GM15510 (cell line): ENCODE measurements around the gene CCDC149.

ENCODE experiments used
- POLR2A ChIP-seq: IDR thresholded peaks from 3 replicates; pipeline ENCODE4 v1.6.1; 2011; ENCODE audit warnings: borderline replicate concordance; ENCODE audit not compliant: insufficient read length; ENCODE audit errors: extremely low read depth

The CCDC149 gene

GRCh38 chr4:24809815-24810405 lies 102.9 kb downstream of the CCDC149 start:
- TF ChIP-seq POLR2A, result no peak

DNA sequence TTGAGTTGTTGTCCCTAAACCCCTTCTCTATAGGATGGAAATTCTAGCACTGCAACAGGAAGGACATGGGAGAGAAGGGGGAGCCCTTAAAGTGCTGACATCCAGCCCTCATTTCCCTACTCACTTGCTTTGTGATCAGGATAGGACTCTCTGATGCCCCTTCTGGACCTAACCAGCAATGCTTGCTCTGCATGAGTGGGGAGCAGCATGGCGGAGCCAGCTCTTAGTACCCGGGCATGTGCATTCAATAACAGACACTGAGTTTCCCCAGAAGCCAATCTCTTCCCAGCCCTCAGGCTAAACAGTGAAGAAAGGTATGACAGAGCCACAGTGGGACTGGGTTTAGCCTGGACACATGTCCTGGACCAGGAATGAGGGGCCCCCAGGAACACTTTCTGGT lies 103.5 kb downstream of the CCDC149 start:
- no peak for TF ChIP-seq POLR2A

DNA sequence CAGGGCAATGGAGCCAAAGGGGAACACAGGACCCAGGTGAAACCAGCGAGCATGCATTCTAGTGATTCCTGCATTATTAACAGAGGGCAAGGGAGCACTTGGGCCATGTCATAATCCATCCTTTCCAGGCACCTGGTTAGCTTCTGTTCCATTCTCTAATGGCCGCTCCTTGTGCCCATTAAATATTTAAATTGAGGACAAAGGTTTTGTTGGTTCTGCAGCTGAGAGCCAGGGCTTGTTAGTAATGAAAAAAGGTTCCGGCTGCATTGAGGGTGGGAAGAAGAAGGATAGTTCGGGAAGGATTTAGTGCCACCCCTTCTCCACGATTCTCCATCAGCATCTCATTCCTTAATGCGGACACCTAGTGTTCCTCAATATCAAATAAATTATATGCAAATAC lies 103.9 kb downstream of the CCDC149 start:
- TF ChIP-seq POLR2A, result no peak

- TF ChIP-seq POLR2A, result no peak
Observed at GRCh38 chr4:24808261-24808660, 104.6 kb downstream of the CCDC149 start.

DNA sequence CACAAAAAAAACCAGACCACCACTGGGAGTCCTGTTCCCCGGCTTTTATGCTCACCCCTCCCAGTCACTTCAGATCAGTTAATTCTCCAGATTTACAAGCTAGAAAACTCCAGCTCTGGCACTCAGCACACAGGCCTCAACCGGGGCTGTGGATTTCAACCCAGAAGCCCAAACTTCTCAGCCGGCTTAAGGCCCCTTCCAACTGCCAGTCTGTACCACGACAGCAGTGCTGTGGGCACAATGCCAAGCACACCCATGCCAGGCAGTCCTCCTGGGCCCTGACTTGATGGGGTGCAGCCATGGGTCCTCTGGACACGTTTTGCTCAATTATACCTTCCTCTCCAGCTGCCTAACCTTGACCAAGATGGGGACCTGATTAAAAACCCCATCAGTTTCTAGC lies 105.2 kb downstream of the CCDC149 start:
- no peak for TF ChIP-seq POLR2A

GRCh38 chr4:24806206-24806990 lies 106.4 kb downstream of the CCDC149 start:
- no peak for TF ChIP-seq POLR2A

DNA sequence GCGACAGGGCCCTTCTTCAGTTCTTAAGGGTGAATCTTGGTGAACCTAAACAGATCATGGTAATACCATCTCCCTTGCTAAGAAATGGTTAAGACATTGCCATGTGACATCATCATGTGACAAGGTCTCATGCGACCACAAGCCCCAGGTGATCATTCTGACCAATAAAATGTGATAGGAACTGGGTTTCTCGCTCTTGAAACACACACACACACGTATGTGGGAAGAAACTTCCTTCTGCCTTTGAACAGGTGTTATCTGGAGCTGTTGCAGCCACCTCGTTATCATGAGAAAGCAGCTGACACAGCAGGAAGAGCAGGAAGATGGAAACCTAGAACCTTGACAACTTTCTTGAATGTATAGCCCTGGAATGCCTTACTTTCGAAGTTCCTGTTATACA lies 107.3 kb downstream of the CCDC149 start:
- TF ChIP-seq POLR2A, result no peak

- no peak for TF ChIP-seq POLR2A
Observed at GRCh38 chr4:24805067-24805466, 107.8 kb downstream of the CCDC149 start.

DNA sequence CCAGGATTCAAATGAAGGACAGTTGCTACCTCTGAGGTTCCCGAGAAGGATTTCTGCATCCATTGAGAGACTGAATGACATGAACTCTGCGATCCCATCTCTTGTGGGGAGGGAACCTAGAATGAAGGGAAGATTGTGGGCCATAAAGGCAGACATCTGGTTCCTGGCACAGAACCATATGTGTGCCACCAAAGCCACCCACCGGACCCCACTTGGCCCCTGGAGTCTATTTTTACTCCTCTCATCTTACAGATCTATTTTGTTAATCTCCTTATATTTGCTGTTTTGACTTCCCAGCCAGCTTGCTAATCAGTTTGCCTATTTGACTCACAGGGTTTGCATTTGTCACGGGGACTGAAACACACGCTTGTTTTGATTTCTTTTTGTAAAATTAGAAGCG lies 110.2 kb downstream of the CCDC149 start:
- TF ChIP-seq POLR2A, result no peak

GRCh38 chr4:24801136-24801855 lies 111.5 kb downstream of the CCDC149 start:
- no peak for TF ChIP-seq POLR2A

DNA sequence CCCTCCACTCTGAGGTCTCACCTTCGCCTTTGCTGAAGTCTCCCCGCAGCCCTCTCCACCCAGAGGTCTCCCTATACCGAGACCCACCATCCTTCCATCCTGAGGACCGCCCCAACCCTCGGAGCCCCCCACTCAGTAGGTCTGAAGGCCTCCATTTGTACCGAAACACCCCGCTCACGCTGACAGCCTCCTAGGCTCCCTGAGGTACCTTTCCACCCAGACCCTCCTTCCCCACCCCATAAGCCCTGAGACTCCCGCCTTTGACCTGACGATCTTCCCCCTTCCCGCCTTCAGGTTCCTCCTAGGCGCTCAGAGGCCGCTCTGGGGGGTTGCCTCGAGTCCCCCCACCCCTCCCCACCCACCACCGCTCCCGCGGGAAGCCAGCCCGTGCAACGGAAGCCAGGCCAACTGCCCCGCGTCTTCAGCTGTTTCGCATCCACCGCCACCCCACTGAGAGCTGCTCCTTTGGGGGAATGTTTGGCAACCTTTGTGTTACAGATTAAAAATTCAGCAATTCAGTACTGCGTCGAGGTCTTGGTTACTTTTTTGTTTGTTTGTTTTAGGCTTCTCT lies 112.4 kb downstream of the CCDC149 start:
- no peak for TF ChIP-seq POLR2A

- no peak for TF ChIP-seq POLR2A
Observed at GRCh38 chr4:24799544-24800324, 113.1 kb downstream of the CCDC149 start.

DNA sequence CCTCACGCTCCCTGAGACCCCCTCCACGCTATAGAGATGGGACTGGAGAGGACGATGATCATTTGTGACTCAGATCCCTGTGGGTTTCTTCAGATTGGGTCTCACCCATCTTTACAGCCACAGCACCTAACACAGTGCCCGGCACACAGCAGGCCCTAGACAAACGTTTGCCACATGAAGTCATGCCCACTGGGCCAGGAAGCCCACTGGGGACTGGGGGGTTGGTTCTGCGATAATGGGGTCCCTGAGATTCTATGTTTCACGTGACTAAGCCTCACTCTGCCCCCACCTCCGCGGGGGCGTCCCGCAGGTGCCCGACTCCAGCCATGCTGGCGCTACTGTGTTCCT lies 113.7 kb downstream of the CCDC149 start:
- TF ChIP-seq POLR2A, result no peak

DNA sequence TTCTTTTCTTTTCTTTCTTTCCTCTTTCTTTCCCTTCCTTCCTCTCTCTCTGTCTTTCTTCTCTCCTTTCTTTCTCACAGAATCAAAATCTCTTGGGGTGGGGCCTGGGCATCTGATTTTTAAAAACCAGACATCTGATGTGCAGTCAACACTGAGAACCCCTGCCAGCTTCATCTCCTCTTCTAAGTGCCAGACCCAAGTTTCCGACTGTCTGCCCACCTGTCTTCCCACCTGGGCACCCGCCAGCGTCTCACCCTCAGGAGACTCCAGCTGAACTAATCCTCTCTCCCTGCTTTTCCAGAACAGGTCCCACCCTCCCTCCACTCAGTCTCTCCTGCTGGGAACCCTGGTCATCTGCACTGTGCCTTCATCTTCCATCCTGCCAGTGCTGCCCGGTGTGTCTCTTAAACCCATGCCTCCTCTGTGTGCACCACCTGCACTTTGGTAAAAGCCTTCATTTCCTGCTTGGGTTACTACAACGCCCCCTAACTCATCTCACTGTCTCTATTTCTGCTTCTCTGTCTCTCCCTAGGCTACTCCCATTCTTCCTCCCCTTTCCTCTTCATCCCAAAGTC lies 114.7 kb downstream of the CCDC149 start:
- no peak for TF ChIP-seq POLR2A
